ENCODE data around the gene VWC2.
A peak's percentile ranks its signal among the peaks of the same experiment; 100 is the strongest.
"Not testable (repeated sequence)": the region's sequence is repeated elsewhere in the genome, so short reads cannot be mapped to it uniquely, and the experiment has no call there.

The VWC2 gene

DNA sequence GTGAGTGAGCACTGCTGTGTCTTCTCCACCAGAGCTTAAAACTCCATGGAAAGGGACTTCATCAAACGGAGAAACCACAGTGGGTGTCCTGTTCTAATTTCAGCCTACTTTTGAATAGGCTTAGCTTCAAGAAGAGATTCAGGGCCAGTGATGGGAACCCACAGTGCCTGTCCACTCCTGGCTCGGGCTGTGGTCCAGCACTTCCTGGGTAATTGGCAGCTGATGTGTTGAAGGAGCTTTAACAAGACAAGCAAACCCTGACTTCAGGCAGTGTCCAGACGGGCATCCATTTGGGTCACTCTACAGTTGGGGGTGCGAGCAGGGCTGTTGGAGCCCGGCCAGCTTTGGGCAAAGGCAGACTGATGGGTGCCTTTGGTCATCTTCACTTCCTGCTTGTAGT lies 14.5 kb downstream of the VWC2 start:
- DNase-seq, result no peak

- DNase-seq, result no peak
Observed at GRCh38 chr7:49788455-49789059, 15.1 kb downstream of the VWC2 start.

- no peak for DNase-seq
Observed at GRCh38 chr7:49789736-49790135, 16.3 kb downstream of the VWC2 start.

DNA sequence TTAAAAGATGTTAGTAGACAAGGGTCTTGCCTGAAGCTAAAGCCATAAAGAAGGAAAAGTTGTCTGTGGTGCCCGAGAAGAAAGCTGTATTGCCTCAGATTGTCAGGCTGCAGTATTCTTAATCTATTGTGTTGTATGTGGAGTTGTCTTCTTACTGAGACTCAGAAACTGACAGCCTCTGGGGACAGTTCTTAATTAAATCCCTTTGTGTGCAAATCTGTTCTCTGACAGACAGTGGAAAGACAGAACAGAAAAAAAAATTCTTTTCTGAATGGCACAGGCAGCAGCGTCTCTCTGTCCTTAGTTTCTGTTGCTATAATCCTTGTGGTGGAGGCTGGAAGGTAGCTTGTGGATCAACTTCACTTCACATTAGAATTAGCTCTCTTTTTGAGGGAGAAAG lies 16.8 kb downstream of the VWC2 start:
- no peak for DNase-seq

DNA sequence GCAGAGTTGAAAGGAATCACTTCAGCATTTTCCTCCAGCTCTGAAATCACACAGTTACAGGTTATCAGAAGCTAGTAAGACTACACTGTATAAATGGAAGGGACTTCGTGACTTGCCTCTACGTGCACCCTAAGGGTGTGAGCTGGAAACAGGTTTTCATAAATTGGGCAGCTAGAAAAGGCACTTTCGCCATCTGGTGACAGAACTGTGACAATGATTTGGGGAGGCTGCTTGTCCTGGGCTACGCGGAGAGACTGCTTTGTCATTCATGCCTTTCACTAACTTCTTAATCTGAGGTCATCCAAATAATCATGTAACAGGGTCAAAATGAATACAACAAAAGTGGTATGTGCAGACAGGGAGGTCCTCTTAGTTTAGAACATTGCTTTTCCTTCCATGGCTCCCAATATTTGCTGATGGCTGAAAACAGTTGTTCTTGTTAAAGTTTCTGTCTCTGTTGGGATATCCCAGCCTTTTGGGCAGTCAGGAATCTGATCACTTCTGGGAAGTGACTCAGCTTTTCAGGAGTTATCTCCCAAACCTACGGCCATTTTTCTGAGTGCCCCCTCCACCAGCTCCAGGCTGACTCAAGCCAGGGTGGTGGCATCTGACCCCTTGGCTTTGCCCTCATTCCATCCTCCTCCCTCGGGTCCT lies 17.8 kb downstream of the VWC2 start:
- DNase-seq, result peak; percentile 52

DNA sequence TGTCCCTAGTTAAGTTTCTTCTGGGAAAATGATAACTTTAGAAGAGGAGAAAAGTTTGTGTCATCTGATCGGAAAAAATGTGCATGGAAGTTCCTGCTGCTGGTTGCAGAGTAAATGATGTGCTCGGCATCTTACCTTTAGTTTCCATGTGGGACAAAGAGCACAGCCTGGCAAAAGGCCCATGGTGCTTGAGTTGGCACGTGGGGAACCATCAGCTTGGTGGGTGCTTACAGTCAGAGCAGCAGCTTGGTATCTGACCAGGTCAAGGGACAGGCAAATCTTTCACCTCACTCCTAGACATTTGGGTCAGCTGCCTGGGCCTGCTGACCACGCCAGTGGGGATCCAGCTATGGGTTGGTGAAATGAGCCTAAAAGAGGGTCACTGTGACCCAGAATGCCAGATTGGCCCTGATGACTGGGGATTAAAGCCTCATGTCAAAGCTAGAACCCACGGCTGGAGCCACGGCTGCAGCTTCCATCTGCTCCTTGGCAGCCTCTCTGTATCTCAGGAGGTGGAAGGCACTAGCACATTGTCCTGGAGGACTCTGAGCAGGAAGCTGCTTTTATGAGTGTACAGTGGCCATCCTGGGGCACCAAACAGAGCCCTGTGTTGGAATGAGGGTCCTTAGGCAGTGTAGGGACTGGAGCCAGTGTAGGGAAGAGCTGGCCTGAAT lies 24.7 kb downstream of the VWC2 start:
- no peak for DNase-seq

- no peak for DNase-seq
Observed at GRCh38 chr7:49800031-49800430, 26.6 kb downstream of the VWC2 start.

DNA sequence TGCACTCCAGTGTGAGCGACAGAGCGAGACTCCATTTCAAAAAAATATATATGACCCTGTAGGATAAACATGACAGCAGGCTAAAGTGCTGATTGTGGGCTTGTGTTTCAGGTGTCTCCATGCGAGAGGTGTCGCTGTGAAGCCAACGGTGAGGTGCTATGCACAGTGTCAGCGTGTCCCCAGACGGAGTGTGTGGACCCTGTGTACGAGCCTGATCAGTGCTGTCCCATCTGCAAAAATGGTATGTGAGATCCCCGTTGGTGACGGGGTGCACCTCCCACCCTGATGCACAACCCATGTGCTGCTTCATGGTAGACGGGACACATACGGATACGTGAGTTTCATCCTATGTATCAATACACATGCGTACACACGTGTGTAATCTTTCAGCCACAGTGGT lies 29.2 kb downstream of the VWC2 start:
- DNase-seq, result no peak

DNA sequence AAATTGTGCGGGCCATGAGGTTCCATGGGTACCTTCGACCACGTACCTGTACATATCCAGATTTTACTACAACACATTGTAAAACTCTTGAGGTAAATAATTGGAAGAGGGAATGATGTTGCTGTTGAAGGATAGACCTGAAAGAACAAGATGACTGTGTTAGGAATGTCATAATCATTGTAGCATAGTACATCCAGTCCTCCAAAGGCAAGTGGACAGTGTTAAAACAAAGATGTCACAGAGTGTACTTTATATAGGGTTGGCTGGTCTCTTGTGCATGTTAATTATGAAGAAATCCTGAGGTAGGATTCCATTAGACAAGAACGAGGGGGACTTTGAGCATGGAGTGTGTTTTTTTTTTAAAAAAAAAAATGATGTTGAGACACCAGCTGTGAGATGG lies 30.4 kb downstream of the VWC2 start:
- DNase-seq, result no peak

- no peak for DNase-seq
Observed at GRCh38 chr7:49805371-49806007, 32.1 kb downstream of the VWC2 start.

DNA sequence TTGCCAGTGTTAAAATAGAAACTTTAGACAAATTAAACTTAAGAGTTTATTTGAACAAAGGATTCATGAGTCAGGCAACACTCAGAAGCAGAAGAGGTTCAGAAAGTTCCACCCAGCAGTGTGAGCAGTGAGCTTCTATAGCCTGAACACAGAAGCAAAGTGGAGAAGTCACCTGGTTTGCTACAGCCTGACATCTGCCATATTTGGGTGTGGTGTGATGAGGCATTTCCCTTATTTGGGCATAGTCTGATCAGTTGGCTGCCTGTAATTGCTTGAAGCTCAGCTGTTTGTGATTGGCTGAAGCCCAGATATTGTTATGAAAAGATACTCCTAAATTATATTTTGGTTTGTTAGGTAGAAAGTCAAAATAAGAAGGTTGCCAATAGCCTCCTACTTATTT lies 39.1 kb downstream of the VWC2 start:
- peak; percentile 1 for DNase-seq

- DNase-seq, result no peak
Observed at GRCh38 chr7:49817279-49817678, 43.8 kb downstream of the VWC2 start.

- no peak for DNase-seq
Observed at GRCh38 chr7:49821181-49821580, 47.7 kb downstream of the VWC2 start.

DNA sequence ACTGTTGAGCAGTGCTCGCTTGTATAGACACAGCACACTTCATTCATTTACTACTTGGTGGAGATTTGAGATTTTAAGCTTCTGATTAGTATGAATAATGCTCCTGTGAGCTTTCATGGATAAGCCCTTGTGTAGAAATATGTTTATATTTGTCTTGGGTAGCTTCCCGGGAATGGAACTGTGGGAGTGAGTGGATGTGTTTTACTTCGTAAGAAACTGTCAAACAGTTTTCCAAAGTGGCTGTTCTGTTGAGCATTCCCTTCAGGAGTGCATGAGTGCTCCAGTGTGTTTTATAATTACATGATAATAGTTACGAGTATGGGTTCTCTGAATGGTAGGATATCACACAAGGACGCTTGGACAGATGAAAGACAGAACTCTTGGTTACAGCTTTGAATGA lies 49.4 kb downstream of the VWC2 start:
- DNase-seq, result no peak

- no peak for DNase-seq
Observed at GRCh38 chr7:49823566-49823965, 50.1 kb downstream of the VWC2 start.

- no peak for DNase-seq
Observed at GRCh38 chr7:49839863-49840645, 66.6 kb downstream of the VWC2 start.

DNA sequence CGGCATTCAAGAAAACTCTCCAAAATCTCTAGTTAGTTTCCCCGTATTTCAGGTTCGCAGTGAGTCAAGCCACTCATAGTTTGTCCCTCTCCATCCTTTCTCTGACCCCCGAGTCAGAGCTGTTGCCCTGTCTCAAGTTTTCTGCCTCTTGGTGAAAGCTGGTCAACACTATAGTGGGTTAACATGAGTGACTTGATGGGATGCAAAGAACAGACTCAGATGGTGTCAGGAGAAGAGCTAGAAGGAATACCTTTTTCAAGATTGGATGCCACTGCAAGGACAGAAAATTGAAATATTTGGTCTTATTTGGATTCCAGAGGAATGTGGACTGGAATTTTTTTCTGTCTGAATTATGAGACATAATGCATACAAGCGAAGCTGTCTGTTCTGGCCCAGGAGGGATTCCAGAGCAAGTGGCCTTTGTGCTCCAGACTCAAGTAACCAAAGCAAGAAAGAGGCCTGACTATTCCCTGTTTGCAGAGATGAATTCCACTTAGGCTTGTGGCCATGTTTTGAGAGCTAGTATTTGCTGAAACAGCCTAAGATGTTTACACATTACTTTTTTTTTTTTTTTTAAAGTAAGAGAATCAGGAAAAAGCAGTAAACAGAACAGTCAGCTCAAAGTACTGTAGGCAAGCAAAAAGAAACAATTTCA lies 67.4 kb downstream of the VWC2 start:
- no peak for DNase-seq

DNA sequence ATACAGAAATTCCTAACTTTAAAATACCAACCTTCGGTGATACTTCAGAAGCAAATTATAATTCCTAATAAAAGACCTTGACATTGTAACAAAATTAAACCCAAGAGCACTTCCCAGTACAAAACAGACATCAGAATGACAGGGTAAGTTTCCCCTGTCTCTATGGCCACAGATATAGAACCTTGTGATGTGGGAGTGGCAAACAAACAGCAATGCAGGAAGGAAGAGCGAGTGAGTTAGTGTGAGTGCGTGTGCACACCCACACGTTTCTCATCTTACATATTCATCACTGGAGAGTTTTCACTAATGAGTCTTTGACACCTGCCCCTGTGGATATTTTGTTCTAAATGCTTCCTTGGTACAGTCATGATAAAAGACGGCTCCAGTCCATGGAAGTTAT lies 72.2 kb downstream of the VWC2 start:
- DNase-seq, result no peak

GRCh38 chr7:49848211-49848841 lies 74.9 kb downstream of the VWC2 start:
- no peak for DNase-seq

- no peak for DNase-seq
Observed at GRCh38 chr7:49850921-49851613, 77.6 kb downstream of the VWC2 start.

GRCh38 chr7:49851614-49851934 lies 78.1 kb downstream of the VWC2 start:
- DNase-seq, result not testable (repeated sequence)
